DND-41 (cell line): ENCODE results near the gene HLA-DPB1.
"Not testable (repeated sequence)": the region's sequence is repeated elsewhere in the genome, so short reads cannot be mapped to it uniquely, and the experiment has no call there.

ENCODE experiments used
- CTCF ChIP-seq: IDR thresholded peaks from 2 replicates; pipeline ENCODE4 v1.5.1; 2012; ENCODE audit warnings: borderline replicate concordance, low read length, moderate library complexity, mild to moderate bottlenecking; ENCODE audit not compliant: poor library complexity, severe bottlenecking; ENCODE audit errors: extremely low read depth
- EZH2 ChIP-seq: IDR thresholded peaks from 3 replicates; pipeline ENCODE4 v1.6.1; 2012; ENCODE audit warnings: borderline replicate concordance, low read depth, mild to moderate bottlenecking, moderate library complexity, low read length, inconsistent platforms; ENCODE audit not compliant: severe bottlenecking

- not testable (repeated sequence) for TF ChIP-seq CTCF, EZH2
Observed at GRCh38 chr6:33101121-33101737, 25.4 kb downstream of the HLA-DPB1 start.
